ENCODE data around the gene GRK3.
"Not testable (repeated sequence)": the region's sequence is repeated elsewhere in the genome, so short reads cannot be mapped to it uniquely, and the experiment has no call there.

The GRK3 gene

DNA sequence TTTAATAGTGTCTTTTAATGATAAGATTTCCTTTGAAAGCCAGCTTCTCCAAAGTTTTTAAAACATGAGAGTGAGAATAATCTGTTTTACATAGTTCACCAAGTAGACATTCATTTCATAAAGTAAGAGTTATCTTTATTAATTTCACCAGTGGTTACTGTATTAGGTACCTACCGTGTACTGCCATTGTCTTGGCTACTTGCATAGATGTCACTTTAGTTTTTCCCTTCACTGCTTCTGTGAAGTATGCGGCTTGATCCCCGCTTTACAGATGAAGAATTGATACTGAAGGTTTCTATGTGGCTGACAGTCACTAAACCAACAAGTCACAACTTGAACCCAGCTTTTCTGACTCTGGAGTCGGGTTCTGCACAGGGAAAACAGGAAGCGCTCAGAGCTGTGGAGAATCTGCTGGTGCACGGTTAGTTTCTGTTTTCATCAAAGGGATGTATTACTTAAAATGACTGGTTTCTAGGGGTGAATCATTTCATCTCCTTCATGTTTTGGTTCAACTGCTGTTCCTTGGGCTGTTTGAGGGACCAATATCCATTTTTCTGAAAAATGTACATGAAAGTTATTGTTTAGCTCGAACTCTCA, 138.2 kb downstream of the GRK3 start:
- DNase-seq = no peak

DNA sequence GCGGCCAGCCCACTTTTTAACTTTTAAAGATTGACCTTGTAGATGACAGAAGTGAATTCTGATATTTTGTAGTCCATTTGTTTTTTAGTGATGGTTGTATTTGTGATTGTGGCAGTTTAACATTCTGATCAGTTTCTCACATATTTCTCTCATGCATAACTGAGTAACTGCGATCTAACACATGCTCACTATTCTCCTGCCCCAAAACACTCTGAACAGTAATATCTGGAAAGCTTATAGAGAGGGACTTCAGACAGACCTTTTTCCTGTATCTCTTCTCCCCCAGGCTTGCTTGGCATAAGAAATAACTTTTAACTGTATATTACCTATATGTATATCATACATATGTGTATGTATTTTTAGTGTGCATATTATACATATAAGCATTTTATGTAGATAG, 140.2 kb downstream of the GRK3 start:
- no peak for DNase-seq

DNA sequence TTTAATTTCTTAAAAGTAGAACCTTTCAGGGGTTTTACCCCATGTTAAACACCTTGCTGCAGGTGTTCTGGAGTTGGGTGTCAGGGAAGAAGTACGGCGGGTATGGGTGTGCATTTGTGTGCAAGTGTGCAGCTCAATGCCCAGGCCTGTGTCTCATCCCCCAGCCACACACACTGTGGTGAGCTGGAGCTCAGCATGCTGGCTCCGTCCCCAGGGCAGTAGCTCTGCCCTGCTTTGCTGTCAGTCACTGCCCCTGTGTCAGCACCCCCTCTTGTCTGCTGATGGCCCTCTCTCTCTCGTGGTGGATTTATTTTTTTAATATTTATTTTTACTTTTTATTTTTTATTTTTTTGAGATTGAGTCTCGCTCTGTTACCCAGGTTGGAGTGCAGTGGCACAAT, 141.7 kb downstream of the GRK3 start:
- no peak for DNase-seq

DNA sequence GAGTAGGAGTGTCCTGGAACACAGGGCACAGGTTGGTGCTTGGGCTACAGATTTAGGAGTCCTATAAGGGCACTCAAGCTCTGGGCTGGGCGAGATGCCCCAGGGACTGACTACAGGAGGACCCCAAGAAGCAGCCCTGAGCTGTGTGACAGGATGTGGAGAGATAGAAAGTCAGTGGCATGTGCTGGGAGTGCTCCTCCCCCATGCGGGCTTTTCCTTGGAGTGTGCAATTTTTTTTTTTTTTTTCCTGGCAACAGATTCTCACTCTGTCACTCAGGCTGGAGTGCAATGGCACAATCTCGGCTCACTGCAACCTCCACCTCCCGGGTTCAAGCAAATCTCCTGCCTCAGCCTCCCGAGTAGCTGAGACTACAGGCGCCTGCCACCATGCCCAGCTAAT, 144.0 kb downstream of the GRK3 start:
- not testable (repeated sequence) for DNase-seq

DNA sequence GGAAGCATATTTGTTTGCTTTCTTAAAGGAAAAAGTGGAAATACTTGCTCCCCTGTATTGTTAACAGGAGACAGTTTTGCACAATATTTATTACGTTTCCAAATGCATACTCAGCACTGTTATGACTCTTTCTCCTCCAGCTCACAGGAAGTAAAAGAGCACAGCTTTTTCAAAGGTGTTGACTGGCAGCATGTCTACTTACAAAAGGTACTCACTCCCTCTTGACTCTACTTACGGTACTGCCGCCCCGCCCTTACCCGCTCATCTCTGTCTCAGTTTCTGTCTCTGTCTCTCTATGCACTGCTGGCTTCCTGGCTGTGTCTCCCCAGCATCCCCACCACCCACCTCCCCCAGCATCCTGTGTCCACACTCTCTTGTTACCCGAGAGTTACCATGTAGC, 145.3 kb downstream of the GRK3 start:
- no peak for DNase-seq

DNA sequence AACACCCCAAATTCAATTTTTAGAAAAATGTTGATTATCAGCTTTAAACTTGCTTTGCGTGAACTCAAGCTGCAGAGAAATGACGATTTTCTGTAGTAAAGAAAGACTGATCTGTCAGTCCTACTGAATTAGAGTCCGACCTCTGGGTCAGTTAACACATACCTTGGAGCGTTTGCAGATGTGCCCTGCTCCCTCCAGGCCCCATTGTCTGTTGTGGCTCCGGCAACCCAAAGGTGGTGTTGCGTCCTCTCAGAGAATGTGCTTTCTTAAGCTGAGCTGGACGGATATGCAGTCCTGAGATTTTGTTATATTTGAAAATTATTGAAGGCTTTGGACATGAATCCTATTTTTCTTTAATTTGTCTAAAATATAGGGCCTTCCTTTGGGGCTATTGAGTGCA, 146.0 kb downstream of the GRK3 start:
- no peak for DNase-seq

DNA sequence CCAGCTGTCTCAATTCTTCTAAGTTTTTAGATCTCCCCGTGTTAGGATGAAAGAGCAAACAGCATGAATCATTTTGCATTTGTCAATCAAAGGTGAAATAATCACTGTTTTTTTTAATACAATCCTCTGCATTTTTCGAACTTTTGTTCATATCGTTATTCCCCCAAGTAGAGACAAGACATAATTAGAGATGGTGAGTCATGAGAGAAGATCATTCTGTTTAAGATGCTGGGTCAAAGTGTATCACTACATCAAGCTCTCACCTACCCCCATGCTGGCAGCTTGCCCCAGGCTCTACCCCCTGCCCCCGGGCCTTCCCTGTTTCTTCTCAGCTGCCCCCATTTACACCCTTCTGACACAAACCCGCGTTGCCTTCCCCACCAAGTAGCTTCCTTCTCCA, 147.0 kb downstream of the GRK3 start:
- no peak for DNase-seq

DNA sequence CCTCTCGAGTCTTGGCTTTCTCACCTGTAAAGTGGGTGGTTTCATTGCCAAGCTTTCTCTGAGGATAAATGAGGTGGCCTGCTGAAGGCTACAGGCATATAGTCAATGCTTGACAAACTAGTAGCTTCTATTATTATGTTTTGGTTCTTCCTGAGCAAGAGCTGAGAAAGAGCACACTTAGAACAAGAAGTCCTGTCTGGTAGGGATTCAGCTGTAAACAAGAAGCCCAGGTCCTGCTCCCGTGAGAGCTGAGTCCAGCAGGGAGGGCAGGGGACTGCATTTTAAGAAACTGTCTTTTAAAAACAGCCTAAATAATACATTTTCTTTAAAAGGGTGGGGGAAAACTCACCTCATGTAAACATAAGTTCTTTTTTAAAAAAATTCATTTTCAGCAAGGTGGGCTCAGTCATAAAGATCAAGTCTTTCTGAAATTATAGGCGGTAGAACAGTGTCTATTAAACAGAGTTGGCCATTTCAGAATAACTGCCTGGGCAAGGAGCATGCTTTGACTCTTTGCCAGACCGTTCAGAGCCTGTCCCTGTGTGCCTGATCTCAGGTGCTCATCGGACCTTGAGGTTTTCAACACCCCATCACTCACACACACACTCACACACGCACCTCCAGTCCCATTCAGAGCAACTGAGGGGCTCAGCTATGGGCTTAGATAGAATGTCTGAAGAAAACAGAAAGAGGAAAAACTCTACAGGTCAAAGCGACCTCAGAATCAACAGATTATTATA, 148.4 kb downstream of the GRK3 start:
- DNase-seq = no peak

DNA sequence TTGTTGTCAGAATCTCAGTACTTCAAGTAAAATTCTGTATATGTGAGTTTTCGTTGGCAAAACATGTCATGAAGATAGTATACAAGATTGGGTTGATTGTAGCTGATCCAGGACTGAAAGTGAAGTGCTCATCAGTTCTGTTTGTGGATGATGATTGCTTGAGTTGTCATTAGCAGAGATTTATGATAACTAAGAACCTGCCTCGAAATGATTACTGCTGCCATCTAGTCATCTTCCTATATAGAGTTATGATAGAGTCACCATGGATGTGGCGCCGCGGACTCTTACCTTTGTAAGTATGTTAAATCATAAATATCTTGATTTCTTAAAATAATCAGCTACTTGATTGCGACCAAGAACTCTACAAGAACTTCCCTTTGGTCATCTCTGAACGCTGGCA, 149.6 kb downstream of the GRK3 start:
- DNase-seq = no peak

DNA sequence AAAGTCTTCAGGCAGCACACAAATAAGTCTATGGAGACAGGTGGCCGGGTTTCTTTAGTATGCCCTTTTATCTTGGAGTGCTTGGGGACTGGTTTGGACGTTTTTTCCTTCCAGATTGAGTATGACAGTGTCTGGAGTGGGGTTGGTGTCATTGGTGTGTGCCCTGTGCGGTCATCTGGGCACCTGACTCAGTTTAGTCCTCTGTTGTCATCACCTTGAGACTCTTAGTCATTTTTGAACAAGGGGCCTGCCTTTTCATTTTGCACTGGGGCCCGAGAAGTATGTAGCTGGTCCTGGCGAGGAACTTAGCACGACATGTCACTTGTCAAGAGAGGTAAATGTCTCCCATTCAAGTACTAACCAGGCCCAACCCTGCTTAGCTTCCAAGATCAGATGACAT, 150.3 kb downstream of the GRK3 start:
- no peak for DNase-seq

DNA sequence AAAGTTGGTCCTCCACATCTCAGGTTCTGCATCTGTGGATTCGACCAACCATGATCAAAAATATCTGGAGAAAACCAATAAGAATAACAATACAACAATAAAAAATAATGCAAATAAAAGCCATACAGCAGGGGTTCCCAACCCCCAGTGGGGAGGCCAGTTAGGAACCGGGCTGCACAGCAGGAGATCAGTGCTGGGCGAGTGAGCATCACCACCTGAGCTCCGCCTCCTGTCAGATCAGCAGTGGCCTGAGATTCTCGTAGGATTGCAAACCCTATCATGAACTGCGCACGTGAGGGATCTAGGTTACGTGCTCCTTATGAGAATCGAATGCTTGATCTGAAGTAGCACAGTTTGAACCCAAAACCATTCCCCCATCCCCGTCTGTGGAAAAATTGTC, 152.2 kb downstream of the GRK3 start:
- DNase-seq = no peak

DNA sequence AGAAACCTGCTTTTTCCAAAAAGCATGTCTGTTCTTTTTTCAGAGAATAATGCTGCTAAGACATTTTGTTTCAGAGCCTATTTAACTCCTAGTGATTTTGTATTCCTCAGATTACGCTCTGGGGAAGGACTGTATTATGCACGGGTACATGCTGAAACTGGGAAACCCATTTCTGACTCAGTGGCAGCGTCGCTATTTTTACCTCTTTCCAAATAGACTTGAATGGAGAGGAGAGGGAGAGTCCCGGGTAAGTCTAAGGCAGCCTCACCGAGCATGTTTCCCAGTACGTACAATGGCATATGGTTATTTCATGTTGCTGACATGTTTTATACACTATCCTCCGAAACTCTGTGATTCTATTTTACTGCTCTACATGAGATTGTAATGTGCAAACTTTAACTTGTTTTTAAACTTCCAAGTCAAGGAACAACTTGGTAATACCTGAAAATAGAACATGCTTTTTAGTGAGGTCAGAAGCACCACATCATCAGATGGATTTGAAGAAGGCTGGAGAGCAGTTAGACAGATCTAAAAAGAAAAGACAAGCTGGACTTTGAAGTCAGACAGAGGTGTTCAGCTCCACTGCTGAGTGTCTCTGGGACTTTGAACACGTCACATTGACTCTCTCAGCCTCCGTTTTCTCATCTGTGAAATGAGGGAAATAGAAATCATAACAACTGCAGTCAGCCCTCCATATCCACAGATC, 153.8 kb downstream of the GRK3 start:
- no peak for DNase-seq

DNA sequence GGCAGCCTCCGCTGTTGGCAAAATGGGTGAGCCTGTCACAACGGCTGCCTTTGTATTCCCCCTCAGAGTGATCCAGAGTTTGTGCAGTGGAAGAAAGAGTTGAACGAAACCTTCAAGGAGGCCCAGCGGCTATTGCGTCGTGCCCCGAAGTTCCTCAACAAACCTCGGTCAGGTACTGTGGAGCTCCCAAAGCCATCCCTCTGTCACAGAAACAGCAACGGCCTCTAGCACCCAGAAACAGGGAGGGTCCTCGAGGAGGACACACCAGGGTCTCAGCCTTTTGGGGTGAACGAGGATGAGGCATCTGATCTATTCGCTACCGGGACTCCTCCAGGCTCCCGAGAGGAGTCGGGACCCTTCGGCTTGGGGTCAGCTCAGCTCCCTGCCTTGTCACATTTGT, 157.7 kb downstream of the GRK3 start:
- no peak for DNase-seq

DNA sequence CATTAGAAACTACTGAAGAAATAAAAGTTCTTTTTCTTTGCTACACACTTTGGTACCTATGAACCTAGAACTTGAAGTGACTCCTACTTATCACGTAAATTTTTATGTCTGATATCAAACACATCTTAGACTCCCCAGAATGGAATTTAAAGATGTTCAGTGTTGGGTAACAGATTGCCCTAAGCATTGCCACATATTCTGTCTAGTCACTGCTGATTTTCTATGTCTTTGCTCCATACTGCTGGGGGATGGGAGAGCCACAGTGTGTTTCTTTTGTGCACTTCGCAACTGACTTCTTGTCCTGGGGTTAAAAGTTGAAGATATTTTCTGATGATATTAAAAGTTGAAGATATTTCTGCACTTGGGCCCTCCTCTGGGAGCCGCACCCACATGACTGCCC, 158.2 kb downstream of the GRK3 start:
- no peak for DNase-seq

DNA sequence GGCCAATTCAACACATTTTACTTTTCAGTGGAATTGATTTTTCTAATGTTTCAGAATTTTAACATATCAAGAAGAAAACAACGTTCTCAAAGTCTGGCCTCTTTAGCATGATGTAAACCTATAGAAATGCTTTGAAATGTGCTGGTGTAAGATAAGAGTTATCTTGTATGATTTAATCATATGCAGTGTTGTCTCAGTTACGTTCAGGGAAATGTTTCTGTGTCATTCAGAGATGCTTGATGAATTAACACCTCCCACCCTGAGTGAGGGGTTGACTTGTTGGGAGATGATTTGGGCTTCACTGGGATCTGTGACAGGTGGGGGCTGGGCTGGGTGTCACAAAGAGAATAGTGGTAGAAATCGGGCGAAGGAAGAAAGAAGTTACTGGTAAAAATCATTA, 161.8 kb downstream of the GRK3 start:
- DNase-seq = no peak

DNA sequence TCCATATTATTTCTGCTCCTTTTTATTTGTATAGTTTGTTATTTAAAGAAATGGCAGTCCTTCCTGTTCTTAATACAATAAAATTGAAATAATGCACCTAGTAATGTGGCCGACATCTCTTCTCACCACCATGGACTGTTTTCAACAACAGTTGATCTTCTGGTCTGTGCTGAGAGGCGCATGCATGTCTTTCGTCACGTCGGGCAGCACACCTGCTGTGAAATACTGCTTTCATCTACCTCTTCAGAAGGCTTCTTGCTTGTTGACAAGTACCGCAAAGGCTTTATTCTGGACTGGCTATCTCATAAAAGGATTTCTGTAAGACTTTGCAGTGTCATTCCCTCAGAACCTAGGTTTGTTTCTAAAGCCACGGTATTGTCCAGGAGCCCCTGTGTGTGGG, 163.6 kb downstream of the GRK3 start:
- no peak for DNase-seq

DNA sequence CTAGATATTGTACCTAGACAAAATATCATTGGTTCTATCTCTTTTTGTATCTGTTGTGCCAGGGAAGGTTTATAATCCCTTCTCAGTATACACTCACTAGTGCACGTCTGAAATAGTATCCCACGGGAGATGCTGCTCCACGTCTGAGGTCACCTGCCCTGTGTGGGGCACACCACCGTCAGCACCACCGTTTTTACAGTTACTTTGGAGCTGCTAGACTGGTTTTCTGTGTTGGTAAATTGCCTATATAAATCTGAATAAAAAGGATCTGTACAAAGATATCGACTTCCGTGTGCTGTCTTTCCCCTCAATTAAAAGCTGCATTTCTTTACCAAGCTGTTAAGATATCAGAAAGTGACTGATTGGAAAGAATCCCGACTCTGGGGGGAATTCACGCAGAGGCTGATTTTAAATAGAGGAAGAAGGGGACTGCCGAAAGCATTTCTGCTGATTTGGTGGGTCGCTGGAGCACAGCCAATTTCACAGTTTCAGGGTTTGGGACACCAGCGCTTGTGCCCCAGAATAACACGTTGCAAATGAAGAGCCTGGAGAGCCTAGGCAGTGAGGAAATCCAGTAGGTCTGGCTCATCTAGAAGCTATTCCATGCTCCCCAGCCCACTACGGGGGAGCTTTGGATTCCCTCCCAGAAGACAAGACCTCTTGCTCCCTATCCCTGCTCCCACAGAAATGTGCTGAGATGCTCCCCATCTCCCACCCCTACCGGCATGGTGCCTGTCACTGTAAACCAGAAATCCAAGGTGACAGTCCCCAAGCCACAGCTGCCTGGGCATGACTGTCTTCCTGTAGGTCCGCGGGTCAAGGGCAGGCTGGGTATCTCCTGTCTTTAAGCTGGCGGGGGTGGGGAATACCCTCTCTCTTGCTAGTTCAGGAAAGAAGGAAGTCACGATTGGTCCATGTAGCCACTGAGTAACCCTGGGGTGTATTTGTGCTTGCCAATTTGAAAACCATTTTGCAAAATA, 164.8 kb downstream of the GRK3 start:
- no peak for DNase-seq

DNA sequence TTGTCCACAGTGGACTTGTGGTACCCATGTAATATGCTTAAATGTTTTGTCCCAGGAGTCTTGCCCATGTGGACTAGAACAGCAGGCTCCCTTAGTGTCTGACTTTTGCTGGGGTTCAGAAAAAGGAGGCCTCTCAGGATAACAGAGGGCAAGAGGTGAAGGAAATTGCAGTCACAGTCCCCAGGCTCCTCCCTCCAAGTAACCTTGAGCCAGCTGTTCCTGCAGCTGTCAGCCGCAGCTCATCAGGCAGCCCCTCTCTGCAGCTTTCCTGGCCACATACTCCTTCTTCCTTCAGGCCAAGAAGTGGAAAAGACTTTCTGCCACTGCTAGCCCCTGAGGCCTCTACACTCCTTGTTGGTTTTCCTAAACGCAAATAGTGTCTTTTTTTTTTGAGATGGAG, 171.2 kb downstream of the GRK3 start:
- DNase-seq = no peak

DNA sequence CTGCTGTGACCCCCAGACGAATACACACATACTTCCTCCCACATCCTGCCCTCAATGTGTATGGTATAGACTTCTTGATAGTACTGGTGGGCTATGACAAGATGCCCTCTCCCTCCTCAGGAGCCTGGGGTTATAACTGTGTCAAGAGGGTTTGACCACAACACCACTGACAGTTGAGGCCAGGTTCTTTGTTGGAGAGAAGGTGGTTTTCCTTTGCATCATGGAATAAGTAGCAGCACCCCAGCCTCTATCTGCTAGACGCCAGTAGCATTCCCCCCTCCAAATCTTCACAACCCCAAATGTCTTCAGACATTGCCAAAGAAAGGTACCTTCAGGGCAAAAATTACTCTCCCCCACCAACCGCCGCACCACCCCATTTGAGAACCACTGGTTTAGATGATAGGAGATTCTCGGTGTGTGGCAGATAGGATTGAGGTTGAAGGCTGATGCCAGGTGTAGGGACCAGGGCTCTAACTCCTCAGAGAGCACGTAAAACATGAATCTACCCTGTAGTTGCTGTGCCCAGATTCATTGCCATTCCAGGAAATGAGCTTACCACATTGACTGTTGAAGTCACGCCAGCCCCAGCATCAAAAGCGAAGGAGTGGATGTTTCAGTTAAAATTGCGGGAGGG, 172.0 kb downstream of the GRK3 start:
- DNase-seq = no peak

DNA sequence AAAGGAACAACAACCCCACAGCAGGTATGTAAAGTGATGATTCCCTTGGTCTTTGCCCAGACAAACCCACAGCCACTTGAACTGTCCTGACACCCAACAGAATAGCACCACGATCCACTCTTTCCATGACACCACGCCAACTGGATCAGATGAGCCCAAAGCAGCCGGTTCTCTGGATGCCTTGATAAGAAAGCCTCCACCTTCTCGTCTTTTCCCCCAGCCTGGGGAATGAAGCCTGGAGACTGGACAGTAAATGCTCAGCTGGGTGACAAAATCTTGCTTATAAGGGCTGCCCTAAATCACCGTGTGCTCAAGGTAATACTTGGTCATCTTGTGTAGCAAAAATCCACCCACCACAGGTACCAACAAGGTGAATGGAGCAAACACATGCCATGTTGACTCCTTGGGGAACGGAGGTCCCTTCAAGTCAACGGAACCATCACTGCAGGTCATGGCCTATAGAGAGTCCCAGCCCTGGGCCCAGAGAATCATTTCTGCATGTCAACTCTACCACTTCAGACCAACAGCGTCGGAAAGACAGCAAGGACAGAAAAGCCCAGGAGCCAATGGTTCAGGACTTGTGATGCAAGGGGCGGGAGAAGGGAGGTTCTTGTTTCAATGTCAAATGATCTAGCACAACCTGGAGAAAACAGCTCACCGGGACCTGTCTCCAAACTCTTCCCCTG, 175.3 kb downstream of the GRK3 start:
- no peak for DNase-seq

DNA sequence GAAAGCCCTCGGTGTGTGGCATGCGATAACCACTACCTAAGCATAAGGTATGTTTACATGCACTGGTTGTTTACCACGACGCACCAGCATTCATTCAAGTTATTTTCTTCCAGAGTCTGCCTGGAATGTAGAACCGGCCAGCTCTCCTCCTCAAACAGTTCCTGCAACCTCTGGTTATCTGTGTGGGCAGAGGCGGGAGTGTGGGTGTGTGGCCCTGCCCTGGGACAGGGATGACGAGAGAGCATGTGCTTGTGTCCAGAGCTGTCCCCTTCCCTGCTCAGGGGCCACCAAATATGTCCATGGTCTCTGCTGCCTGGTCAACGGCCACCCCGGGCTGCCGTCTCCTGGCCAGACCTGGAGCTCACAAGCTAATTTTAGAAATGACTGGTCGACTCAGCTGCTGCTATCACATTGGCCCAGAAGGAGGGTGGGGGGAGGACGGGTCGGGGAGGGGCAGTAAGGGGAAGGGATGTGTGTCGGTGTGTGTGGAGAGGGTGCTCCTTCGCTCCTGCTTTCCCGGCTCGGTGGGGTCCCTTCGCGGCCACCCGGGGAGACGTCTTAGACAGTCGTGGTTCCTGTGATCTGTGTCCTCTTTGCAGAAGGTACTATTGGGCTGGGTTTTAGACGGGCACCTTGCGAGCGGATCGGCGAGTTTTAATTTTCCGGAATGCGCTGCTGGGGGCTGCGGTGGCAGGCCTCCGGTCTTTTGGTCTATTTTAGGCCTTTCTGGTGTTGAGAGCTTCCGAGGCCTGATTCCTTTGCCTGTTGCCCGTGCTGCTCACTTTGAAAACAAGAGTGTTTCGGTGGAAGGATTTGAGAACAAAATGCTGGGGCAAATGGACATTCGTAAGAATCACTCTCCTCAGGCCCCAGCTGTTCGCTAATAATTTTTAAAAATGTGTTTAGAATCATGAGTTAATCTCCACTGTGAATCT, 177.5 kb downstream of the GRK3 start, which contains the start of gene MYO18B:
Gene MYO18B, plus strand, starts transcription at position 497 of the 935 bp plus-strand sequence. CDS start 18,905 bp downstream, outside the sequence.
- no peak for DNase-seq

Data from activated T-cell treated with anti-CD3 and anti-CD28 coated beads, Interleukin-2, amount 50 U/mL, for 1 hour (primary cell).